ENCODE measurements around the gene HSBP1L1.

Gene HSBP1L1

DNA sequence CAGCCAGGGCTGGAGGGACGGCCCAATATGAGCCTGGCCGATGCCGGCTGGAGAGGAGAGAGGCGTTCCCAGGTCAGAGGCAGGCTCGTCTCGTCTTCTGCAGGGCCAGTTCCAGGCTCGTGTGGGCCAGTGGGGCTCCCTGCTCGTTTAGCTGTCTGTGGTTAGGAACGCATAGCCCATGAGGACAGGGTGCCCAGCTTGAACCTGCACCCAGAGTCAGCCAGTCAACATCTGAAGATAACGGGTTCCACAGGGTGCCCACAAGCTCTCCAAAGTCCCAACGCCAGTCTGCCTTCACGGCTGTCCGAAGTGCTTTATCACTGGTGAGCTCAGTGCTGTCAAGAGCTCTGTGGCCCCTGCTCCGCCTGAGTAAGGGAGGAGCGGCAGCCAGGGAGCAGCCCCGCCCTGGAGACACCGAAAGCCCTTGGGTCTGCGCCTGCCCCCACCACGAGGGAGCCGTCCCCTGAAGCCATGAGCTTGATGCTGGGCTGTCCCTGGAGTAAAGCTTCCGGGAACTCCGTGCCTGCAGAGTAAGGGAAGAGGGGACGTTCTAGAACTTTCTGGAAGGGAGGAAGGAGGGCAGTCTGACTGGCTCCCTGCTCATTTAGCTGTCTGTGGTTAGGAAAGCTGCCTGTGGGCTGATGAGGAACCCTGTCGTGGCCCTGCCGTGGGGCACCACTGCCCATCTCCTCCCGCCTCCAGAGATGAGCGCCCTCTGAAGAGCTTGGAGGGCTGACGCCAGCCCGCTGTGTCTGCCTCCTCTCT lies 2.7 kb upstream of the HSBP1L1 start:
- H3K4me2 ChIP-seq (ENCODE audit: low read depth, low read length, poor library complexity, severe bottlenecking): no peak overlapping the region
- no peak overlapping the region for H3K9ac ChIP-seq (ENCODE audit: low read length)
- H2AFZ ChIP-seq (ENCODE audit: low read depth, low read length, severe bottlenecking): no peak overlapping the region

DNA sequence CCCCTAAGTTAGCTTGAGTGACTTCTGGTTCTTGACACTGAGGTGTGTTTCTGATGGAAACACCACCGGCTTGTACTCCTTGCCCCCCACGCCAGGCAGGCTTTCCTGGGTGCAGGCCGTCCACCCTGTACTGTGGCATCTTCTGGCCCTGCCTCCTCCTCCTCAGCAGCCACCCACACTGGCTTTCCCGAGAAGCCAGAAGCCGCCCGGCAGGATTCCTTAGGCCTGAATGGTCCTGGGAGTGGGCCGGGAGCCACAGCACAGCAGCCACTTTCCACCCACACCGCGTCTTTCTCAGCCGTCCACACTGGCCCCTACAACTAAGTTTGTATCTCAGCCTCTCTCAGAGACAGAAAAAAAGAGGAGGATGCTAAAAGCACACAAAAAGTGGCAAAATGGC lies 2.1 kb upstream of the HSBP1L1 start:
- Histone ChIP-seq H3K79me2 (ENCODE audit: insufficient read depth, low read length) (no peaks in the 10 kb centered on the region), H3K36me3 (ENCODE audit: low read length) (no peaks in the 10 kb centered on the region), H3K9ac (ENCODE audit: low read length) (no peak overlapping the region), H3K4me3 (ENCODE audit: insufficient read depth, low read length, poor library complexity, severe bottlenecking) (no peak overlapping the region), H3K27me3 (ENCODE audit: low read length) (no peaks in the 10 kb centered on the region), H3K9me3 (ENCODE audit: insufficient read depth, low read length) (no peaks in the 10 kb centered on the region), H3F3A (ENCODE audit: insufficient read depth) (no peaks in the 10 kb centered on the region; the same call in 1 of the 2 replicates), H4K20me1 (ENCODE audit: low read depth, low read length) (no peaks in the 10 kb centered on the region), H3K27ac (ENCODE audit: low read depth, low read length) (no peak overlapping the region), H2AFZ (ENCODE audit: low read depth, low read length, severe bottlenecking) (no peak overlapping the region), H3K9me2 (replicated peaks; ENCODE audit: insufficient read depth, low read length) (no peaks in the 10 kb centered on the region), H3K4me2 (ENCODE audit: low read depth, low read length, poor library complexity, severe bottlenecking) (no peak overlapping the region)
- TF ChIP-seq CTCF (IDR thresholded peaks at IDR 0.05; ENCODE audit: insufficient read depth, low read length, poor library complexity, severe bottlenecking) (no peak), EZH2phosphoT487 (conservative IDR thresholded peaks at IDR 0.05; ENCODE audit: low read length) (no peak)

More for the DNA sequence above, 2.7 kb upstream of the HSBP1L1 start:
- no peaks in the 10 kb centered on the region for H3K27me3 ChIP-seq (ENCODE audit: low read length)
- no peak overlapping the region for H3K4me3 ChIP-seq (ENCODE audit: insufficient read depth, low read length, poor library complexity, severe bottlenecking)
- no peak overlapping the region for H3K27ac ChIP-seq (ENCODE audit: low read depth, low read length)
- H3F3A ChIP-seq (ENCODE audit: insufficient read depth): no peaks in the 10 kb centered on the region
- H3K36me3 ChIP-seq (ENCODE audit: low read length): no peaks in the 10 kb centered on the region
- H3K9me2 ChIP-seq (replicated peaks; ENCODE audit: insufficient read depth, low read length): no peaks in the 10 kb centered on the region
- H4K20me1 ChIP-seq (ENCODE audit: low read depth, low read length): no peaks in the 10 kb centered on the region
- no peaks in the 10 kb centered on the region for H3K79me2 ChIP-seq (ENCODE audit: insufficient read depth, low read length)
- no peaks in the 10 kb centered on the region for H3K9me3 ChIP-seq (ENCODE audit: insufficient read depth, low read length)
- no peak for TF ChIP-seq EZH2phosphoT487 (conservative IDR thresholded peaks at IDR 0.05; ENCODE audit: low read length)
- no peak for TF ChIP-seq CTCF (IDR thresholded peaks at IDR 0.05; ENCODE audit: insufficient read depth, low read length, poor library complexity, severe bottlenecking)

GRCh38 chr18:79962835-79963657 lies 1.4 kb upstream of the HSBP1L1 start:
- H4K20me1 ChIP-seq (ENCODE audit: low read depth, low read length): no peaks in the 10 kb centered on the region
- H3K27ac ChIP-seq (ENCODE audit: low read depth, low read length): no peak overlapping the region
- no peaks in the 10 kb centered on the region for H3K79me2 ChIP-seq (ENCODE audit: insufficient read depth, low read length)
- H3K9ac ChIP-seq (ENCODE audit: low read length): no peak overlapping the region
- H3F3A ChIP-seq (ENCODE audit: insufficient read depth): no peaks in the 10 kb centered on the region; the same call in 1 of the 2 replicates
- no peaks in the 10 kb centered on the region for H3K9me2 ChIP-seq (replicated peaks; ENCODE audit: insufficient read depth, low read length)
- H3K4me3 ChIP-seq (ENCODE audit: insufficient read depth, low read length, poor library complexity, severe bottlenecking): no peak overlapping the region
- no peaks in the 10 kb centered on the region for H3K27me3 ChIP-seq (ENCODE audit: low read length)
- no peaks in the 10 kb centered on the region for H3K36me3 ChIP-seq (ENCODE audit: low read length)
- H3K4me2 ChIP-seq (ENCODE audit: low read depth, low read length, poor library complexity, severe bottlenecking): no peak overlapping the region
- H3K9me3 ChIP-seq (ENCODE audit: insufficient read depth, low read length): no peaks in the 10 kb centered on the region
- no peak overlapping the region for H2AFZ ChIP-seq (ENCODE audit: low read depth, low read length, severe bottlenecking)
- TF ChIP-seq CTCF (IDR thresholded peaks at IDR 0.05; ENCODE audit: insufficient read depth, low read length, poor library complexity, severe bottlenecking): peak; percentile 20
- TF ChIP-seq EZH2phosphoT487 (conservative IDR thresholded peaks at IDR 0.05; ENCODE audit: low read length): no peak

All from SU-DHL-6 (cell line).